Ammon's horn (tissue), 1 donor: ENCODE results near the gene ROMO1.
"Not testable (repeated sequence)": the region's sequence is repeated elsewhere in the genome, so short reads cannot be mapped to it uniquely, and the experiment has no call there.

ENCODE experiments used
- DNase-seq: peaks from one replicate; pipeline ENCODE4 v3.0.0-alpha.2; 2016; ENCODE audit warnings: low spot score

ROMO1 gene

GRCh38 chr20:35710884-35711587 is 11.8 kb downstream of the ROMO1 start:
- no peak for DNase-seq

GRCh38 chr20:35711588-35712209 is 12.5 kb downstream of the ROMO1 start:
- DNase-seq = no peak

GRCh38 chr20:35713120-35713519 is 13.9 kb downstream of the ROMO1 start:
- DNase-seq = not testable (repeated sequence)

DNA sequence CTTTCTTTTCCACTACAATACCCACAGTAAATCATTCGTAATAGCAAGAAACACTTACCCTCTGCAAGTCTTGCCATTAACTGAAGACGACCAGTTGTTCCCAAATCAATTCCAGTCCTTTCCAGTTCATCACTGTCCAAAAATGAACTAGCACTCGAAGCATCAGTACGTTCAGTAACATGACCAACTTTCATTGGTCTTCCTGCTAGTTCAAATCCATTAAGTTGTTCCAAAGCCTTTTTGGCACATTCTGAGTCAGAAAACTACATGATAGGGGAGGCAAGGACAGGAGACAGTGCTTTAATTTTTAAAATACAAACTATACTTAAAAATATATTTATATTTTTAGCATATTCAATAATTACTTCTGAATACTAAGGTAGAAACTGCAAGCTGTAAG is 14.9 kb downstream of the ROMO1 start:
- DNase-seq = no peak

DNA sequence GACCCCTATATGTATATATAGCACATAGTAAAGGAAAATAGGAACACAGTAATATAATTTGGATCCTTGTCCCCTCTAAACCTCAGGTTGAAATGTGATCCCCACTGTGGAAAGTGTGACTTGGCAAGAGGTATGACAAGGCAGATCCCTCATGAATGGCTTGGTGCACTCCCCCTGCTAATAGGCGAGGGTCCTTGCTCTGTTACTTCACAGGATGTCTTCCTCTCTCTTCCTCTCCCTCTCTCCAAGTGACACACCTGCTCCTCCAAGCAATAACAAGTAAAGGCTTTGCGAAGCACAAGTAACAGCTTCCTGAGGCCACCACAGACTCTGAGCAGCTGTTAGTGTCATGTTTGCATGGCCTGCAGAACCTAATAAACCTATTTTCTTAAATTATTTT is 16.4 kb downstream of the ROMO1 start:
- DNase-seq = no peak

DNA sequence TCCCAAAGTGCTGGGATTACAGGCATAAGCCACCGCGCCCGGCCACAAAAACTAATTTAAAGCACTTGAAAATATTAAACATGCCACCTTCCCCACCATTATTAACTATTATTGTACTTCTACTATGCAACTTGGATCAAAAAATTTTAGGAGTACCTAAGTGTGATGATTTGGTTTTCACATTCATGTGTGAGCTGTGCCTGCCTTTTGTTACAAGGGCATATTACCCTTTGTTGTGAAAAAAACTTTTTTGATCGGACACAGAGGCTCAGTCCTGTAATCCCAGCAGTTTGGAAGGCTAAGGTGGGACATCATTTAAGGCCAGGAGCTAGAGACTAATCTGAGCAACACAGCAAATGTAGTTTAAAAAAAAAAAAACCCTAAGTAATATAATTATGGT is 17.1 kb downstream of the ROMO1 start:
- no peak for DNase-seq

GRCh38 chr20:35718321-35718720 is 19.1 kb downstream of the ROMO1 start:
- not testable (repeated sequence) for DNase-seq

- DNase-seq = no peak
These were observed 19.9 kb downstream of the ROMO1 start for GRCh38 chr20:35718972-35719635.

- no peak for DNase-seq
These were observed 20.5 kb downstream of the ROMO1 start for GRCh38 chr20:35719717-35720116.

- no peak for DNase-seq
These were observed 21.2 kb downstream of the ROMO1 start for GRCh38 chr20:35720165-35721123.

DNA sequence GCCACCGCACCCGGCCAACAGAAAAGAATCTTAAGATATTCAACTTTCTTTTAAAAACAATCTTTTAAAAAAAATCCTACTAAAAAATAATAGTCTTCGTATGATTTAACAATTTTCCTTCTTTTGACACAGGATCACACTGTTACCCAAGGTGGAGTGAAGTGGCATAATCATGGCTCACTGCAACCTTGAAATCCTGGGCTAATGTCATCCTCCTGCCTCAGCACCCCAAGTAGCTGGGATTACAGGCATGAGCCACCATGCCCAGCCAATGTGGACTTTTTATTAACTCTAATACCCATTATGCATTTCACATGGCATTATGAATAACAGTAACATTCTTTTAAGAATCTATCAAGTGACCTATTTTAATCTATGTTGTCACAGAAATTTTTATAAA is 22.0 kb downstream of the ROMO1 start:
- no peak for DNase-seq

GRCh38 chr20:35721621-35722020 is 22.4 kb downstream of the ROMO1 start:
- no peak for DNase-seq

GRCh38 chr20:35723275-35723639 is 24.1 kb downstream of the ROMO1 start:
- not testable (repeated sequence) for DNase-seq

- DNase-seq = not testable (repeated sequence)
These were observed 24.6 kb downstream of the ROMO1 start for GRCh38 chr20:35723652-35724320.

- no peak for DNase-seq
These were observed 25.4 kb downstream of the ROMO1 start for GRCh38 chr20:35724321-35725230.

GRCh38 chr20:35726842-35727711 is 27.9 kb downstream of the ROMO1 start:
- no peak for DNase-seq

- DNase-seq = no peak
These were observed 30.1 kb downstream of the ROMO1 start for GRCh38 chr20:35729283-35729807.

DNA sequence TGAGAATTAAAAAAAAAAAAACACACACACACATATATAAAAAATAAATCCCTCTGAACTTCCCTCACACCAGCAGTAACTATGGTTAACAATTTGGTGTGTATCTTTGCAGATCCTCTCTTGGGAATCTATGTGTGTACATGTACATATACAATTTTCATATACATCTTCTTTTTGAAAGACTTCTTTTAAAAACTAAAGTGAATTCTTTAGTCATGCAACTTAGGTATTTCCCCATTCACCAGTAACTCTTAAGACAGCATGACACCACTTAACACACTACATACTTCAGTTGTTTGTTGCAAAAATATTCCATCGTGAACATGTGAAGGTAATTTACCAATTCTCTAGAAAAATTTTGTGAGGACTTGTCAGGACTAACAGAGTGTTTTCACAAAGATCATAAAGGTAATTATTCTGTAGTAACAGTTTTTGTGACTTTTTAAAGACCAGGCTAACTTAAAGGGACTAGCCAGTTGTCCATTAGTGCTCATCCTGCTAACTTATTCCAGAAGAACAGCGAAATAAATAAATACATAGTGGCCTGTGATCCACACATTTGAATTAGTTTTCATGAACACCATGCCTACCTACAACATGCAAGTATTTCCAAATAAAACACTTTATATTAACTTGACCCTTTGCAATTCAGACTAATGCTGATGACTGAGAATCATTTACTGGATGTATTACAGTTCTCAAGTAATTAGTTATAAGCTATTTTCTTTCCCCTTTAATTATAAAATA is 30.8 kb downstream of the ROMO1 start:
- DNase-seq = no peak
